GM19043 (cell line): ENCODE measurements around the gene RBM7.
A peak's percentile ranks its signal among the peaks of the same experiment; 100 is the strongest.

Experiments used
- ATAC-seq: cut with Tn5 transposase; IDR thresholded peaks from one replicate; pipeline ENCODE4 v1.9.1; 2021; ENCODE audit warnings: low read depth; ENCODE audit not compliant: unreplicated experiment

RBM7 gene

DNA sequence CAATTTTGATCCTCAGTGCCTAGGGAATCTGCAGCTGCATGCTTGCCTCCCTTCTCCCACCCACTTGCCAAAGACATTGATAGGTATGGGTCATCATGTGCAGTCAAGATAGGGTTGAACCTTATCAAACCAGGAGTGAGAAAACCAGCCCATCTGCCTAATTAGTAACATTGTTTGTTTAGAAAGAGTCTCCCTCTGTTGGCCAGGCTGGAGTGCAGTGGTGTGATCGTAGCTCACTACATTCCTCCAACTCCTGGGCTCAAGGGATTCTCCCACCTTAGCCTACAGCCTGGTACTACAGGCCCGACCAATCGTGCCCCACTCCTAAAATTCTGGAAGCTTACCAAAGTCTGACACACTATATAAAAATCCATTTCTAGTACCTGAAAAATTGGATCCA, 4.7 kb upstream of the RBM7 start:
- no peak for ATAC-seq

GRCh38 chr11:114396916-114397315, 3.5 kb upstream of the RBM7 start:
- ATAC-seq: no peak

DNA sequence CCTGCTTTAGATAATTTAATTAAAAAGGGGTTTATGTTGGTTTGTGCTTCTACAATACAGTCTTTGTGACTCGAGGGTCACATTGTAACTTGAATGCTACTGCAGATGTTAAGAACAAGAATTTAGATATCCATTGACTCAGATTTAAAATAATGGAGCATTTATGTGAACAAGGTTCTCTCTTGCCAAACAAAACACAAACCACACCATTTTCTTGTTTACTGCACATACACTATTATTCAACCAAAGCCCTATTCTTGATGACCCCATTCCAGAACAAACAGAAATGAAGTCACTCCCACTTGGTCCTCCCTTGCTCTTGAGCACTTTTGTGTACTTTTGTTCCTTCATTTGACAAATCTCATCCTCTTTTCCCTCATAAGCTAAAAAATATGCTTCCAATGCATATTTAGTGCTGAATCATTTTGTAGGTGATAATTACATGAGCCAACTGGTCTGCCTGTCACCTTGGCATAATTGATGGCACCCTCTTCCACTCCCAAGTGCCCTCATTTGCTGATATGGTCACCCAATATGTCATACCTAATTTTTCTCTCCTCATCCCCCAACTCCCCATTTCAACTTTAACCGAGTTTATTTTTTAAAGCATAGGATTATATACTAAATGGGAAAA, 3.0 kb upstream of the RBM7 start:
- ATAC-seq: no peak

DNA sequence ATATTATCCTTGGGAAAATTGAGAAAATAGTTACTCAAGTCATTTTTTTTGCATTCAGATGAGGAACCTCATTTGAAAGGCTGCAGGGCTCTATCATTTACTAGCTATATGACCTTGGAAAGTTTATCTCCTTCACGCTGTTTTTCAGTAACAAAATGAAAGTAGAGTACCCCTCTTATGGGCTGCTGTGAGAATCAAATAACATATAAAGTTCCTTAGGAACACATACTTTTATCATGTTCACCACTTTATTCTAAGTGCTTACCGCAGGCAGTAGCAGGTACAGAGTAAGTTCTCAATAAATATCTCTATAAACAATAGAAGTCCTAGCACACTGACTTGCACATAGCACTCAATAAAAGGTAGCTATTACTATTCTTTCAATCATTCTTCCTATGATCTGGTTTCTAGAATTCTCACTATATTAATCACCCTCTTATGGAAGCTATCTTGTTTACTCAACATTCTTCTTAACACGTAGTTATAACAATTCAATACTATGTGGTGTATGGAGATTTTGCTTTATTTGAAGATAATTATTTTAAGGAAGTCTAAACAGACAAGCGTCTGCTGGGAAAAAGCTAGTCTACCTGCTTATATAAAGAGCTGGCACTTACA, 2.1 kb upstream of the RBM7 start:
- no peak for ATAC-seq

GRCh38 chr11:114399490-114400215, 813 bp upstream of the RBM7 start:
- ATAC-seq: peak; percentile 24

GRCh38 chr11:114400915-114401223, 403 bp downstream of the RBM7 start:
- ATAC-seq: no peak

GRCh38 chr11:114401311-114401710, 845 bp downstream of the RBM7 start:
- no peak for ATAC-seq

GRCh38 chr11:114412946-114413345, 12.5 kb downstream of the RBM7 start:
- ATAC-seq: no peak

- ATAC-seq: no peak
Measured at GRCh38 chr11:114413958-114414357, 13.5 kb downstream of the RBM7 start.

GRCh38 chr11:114416441-114416961, 16.0 kb downstream of the RBM7 start:
- ATAC-seq: no peak

- ATAC-seq: no peak
Measured at GRCh38 chr11:114426280-114426679, 25.8 kb downstream of the RBM7 start.

DNA sequence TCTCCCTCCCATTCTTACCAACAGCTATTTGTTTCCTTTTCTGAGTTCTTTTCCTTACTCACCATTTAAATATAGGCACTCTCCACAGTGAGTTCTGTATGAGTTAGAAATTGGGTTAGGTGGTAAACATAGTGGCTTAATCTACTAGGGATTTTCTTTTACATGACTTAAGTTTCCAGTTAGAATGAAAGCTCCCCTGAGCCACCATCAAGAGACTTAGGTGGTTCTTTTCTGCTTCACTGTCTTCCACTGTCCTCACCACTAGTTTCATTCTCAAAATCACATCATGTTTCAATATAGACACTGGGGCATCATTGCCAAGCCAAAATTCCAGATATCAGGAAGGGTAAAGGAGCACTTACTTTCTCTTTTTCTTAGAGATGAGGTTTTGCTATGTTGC, 29.8 kb downstream of the RBM7 start:
- no peak for ATAC-seq

GRCh38 chr11:114432893-114433292, 32.4 kb downstream of the RBM7 start:
- ATAC-seq: no peak

- no peak for ATAC-seq
Measured at GRCh38 chr11:114433376-114433775, 32.9 kb downstream of the RBM7 start.

DNA sequence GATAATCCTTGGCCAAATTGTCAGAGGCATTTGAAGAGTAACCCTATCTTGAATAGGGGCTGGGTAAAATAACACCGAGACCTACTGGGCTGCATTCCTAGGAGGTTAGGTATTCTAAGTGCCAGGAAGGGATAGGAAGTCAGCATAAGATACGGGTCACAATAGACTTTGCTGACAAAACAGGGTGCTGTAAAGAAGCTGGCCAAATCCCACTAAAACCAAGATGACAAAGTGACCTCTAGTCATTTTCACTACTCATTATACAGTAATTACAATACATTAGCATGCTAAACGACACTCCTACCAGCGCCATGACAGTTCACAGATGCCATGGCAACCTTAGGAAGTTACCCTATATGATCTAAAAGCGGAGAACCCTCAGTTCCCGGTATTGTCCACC, 37.8 kb downstream of the RBM7 start:
- ATAC-seq: no peak

DNA sequence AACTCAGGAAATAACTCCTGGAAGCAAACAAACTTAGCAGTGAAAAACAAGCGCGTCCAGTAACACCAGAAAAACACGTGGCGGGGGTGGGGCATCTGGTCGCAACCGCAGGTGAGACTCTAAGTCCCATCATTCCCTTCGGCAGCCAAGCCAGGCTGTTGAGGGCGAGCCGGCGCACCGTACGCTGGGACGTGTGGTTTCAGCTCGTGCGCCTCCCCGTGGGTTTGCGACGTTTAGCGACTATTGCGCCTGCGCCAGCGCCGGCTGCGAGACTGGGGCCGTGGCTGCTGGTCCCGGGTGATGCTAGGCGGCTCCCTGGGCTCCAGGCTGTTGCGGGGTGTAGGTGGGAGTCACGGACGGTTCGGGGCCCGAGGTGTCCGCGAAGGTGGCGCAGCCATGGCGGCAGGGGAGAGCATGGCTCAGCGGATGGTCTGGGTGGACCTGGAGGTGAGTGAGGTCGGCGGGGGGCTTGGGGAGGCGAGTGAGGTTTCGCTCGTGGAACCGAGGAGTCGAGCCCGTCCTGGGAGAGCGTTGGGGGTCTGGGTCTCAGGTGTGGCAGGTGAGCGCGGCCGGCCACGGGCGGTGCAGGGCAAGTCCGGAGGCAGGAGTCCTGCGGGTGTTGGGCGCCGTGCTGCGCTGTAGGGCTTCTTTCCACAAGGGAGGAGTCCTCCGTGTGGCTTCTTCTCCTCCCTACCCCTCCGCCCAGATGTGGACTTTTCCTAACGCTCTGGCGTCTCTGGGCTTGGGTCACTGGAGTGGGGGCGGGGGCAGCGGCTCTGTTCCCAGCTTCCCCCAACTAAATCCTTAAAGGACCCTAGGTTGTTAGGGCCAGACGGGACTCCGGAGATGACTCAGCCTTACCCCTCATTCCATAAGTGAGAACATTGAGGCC, 39.0 kb downstream of the RBM7 start, which contains the start of gene REXO2:
Gene REXO2, plus strand, starts transcription at position 239 of the 892 bp plus-strand sequence. Its CDS starts 62 bp downstream, at position 301.
- peak; percentile 100 for ATAC-seq

GRCh38 chr11:114440121-114440860, 39.8 kb downstream of the RBM7 start:
- ATAC-seq: no peak

GRCh38 chr11:114440971-114441763, 40.7 kb downstream of the RBM7 start:
- no peak for ATAC-seq

- no peak for ATAC-seq
Measured at GRCh38 chr11:114441921-114442320, 41.5 kb downstream of the RBM7 start.
